Heart left ventricle (tissue), 16 donors: ENCODE results near the gene P4HB. TPM values are rescaled to one million over a fixed set of nuclear protein-coding genes. Genes with fewer than 3 reads are reported as not detected.
A peak's percentile ranks its signal among the peaks of the same experiment; 100 is the strongest.

ENCODE experiments used
- ATAC-seq, 4 donors: fragments of 200-7000 bp; cut with Tn5 transposase; one replicate each; pipeline ENCODE4 v1.9.1; 2020 to 2022; ENCODE audit warnings: moderate library complexity in 4 of 4, mild to moderate bottlenecking in 3 of 4, moderate number of reproducible peaks in 1 of 4
- DNase-seq, 5 donors: peaks; one replicate each; pipeline ENCODE4 v3.0.0-alpha.2; 2020
- H3K27ac ChIP-seq, 12 donors: fragments of 200-600 bp; sonication (generic) in 4 of 12; one replicate each; pipeline versions ENCODE4 v1.5.0 to v1.8.0; 2016 to 2022; ENCODE audit warnings: mild to moderate bottlenecking in 2 of 12
- H3K27me3 ChIP-seq, 9 donors: fragments of 200-600 bp; sonication (generic) in 2 of 9; one replicate each; pipeline versions ENCODE4 v1.5.1 to v1.8.0; 2016 to 2022; ENCODE audit warnings: mild to moderate bottlenecking in 3 of 9
- H3K36me3 ChIP-seq, 9 donors: fragments of 200-600 bp; sonication (generic) in 2 of 9; one replicate each; pipeline versions ENCODE4 v1.5.0 to v1.8.0; 2018 to 2022; ENCODE audit warnings: mild to moderate bottlenecking in 2 of 9
- H3K4me1 ChIP-seq, 12 donors: fragments of 200-600 bp; sonication (generic) in 4 of 12; one replicate each; pipeline versions ENCODE4 v1.5.0 to v1.8.0; 2016 to 2022; ENCODE audit warnings: mild to moderate bottlenecking in 3 of 12
- H3K4me3 ChIP-seq, 12 donors: fragments of 200-600 bp; sonication (generic) in 4 of 12; one replicate each; pipeline versions ENCODE4 v1.5.0 to v1.8.0; 2017 to 2022; ENCODE audit warnings: mild to moderate bottlenecking in 9 of 12, moderate library complexity in 4 of 12
- H3K9me3 ChIP-seq, 12 donors: fragments of 200-600 bp; sonication (generic) in 4 of 12; one replicate each; pipeline versions ENCODE4 v1.5.0 to v1.8.0; 2016 to 2022; ENCODE audit warnings: mild to moderate bottlenecking in 1 of 12
- POLR2A ChIP-seq, 2 donors: fragments of 450-650 bp; IDR thresholded peaks; one replicate each; pipeline ENCODE4 v1.6.1; 2017; ENCODE audit warnings: antibody characterized with exemption in 2 of 2, mild to moderate bottlenecking in 2 of 2, moderate library complexity in 2 of 2
- WGBS, 4 donors: extraction: QIAGEN DNeasy Blood & Tissue Kit in 2 of 4; methylation state at CpG; one replicate each; pipeline versions ENCODE4 v1.1.5 to v1.1.7; 2013 to 2018; 5-methylcytosine and 5-hydroxymethylcytosine counted together
- intact Hi-C, 10 donors: fragments of 100-400 bp; cut with DNase I; formaldehyde crosslinking; loops; one replicate each; pipeline versions ENCODE4 v1.11.1 to v1.14.2; 2022
- polyA plus RNA-seq, 2 donors: library from polyadenylated mRNA; stranded (reverse); fragments of 200-250 nt; gene quantifications; one replicate each; pipeline ENCODE4 v1.2.3, GENCODE V29; 2013
- total RNA-seq, 9 donors: library from RNA; depleted of rRNA in 2 of 9; stranded (reverse); fragments of >200 nt in 2 of 9; fragmentation: NEBNext Ultra II Directional in 3 of 9; extraction: Animal tissue kit (Norgen Biotek cat#: 25700) in 3 of 9; gene quantifications; one replicate each; pipeline versions ENCODE4 v1.1.0 to v1.2.4, GENCODE V29; 2016 to 2023
- TF ChIP-seq, protein P1 (sequence below), 12 donors: fragments of 200-600 bp; sonication (generic) in 4 of 12; IDR thresholded peaks; one replicate each; pipeline versions ENCODE4 v1.5.0 to v1.8.0; 2018 to 2022; ENCODE audit warnings: antibody characterized with exemption in 12 of 12, mild to moderate bottlenecking in 5 of 12
- donor health status: ischemic (EF 13 %, LVEDD 7.1; RV severe dilation, severe dysfunction).
- donor health status: healthy with polysubstance abuse.
- donor health status: DM: no; HTN: yes; CAD: no.
- donor health status: DM: no; HTN: no; CAD: no.
- donor health status: ischemic (EF 25% LVEDD 6.9; RV normal size, moderate dysfunction).
- donor health status: ischemic (EF 25% LVEDD 5.7; RV mildly dilated, moderate dysfunction).
- donor health status: healthy.
- donor health status: DM: yes; HTN: yes; CAD: no.
- donor health status: ischemic (EF 35%, LVEDD 5.7; RV mildly dilated, moderate dysfunction).
- donor health status: nonischemic (EF 11% LVEDD 7.7; RV severe dilation, severe dysfunction).
- donor health status: DM: yes; HTN: yes; CAD: no.
- donor health status: PGD.
- donor health status: ischemic (EF 29% LVEDD 5.4; RV normal size, mild dysfunction).
- donor health status: nonischemic (EF 23%, LVEDD 6.1; RV moderate dilation, normal function).

Gene P4HB
- total and polyA plus RNA-seq, 11 donors = 246 to 763 (median 374) TPM

DNA sequence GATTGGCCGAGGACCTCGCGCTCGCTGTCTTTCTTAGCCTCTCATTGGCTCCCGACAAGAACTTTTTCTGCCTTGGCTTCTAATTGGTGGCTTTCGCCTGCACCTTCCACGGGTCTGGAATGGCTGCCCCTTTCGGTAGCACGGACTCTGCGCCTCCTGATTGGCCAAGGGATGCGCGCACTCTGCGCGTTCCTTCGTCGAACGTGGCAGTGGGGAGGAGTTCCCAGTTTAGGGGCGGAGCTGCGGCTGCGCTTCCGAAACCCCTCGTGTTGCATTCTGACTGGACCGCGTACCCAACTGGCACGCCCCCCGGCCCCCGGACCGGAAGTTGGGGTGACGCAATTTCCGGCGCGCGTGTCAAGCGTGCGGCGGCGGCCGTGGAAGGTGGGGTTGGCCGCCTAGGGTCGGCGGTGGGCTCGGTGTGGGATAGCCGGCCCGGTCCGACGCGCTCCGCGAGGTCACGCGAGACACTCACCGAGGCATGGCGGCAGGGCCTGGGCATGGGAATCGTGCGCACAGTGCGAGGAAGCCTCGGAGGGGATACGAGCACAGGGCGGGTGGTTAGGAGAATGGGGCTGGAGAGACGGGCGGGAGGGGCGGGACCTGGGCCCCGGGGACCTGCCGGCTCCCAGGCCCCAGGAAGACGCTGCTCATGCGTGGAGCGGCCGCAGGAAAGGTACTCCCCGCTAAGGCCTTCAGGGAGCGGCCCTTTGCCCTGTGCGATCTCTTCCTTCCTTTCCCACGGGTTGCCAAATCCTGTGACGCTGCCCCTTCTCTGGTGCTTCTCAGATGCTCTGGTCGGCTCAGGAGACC, 627 bp upstream of the P4HB start:
- no peaks in the 10 kb centered on the region for H3K27me3 ChIP-seq
- H3K9me3 ChIP-seq = no peaks in the 10 kb centered on the region
- 0% methylated on average over 8 to 74 of the region's 74 CpGs for whole genome bisulfite sequencing, 4 donors
- DNase-seq (peak; percentile 99 to 100 (median 99)), ATAC-seq (peak; percentile 94 to 99 (median 98))
- peaks cover 11 to 60% (median 42%) of the 10 kb centered on the region in 12 donors for H3K4me1 ChIP-seq
- peaks cover 0 to 55% (median 24%) of the 10 kb centered on the region in 9 donors for H3K36me3 ChIP-seq
- intact Hi-C loops = loop anchor here in 4 of 10 donors (1.0 to 10.0 kb wide), 6 partner anchors 28 to 346 kb away; partner anchors contain the start of genes CENPX (in 2 of the 4), LRRC45 (in 2 of the 4), ACTG1 (in 1 of the 4) and MCRIP1 (in 1 of the 4)
- peak overlapping the region; percentile 54 to 99 (median 81) for H3K4me3 ChIP-seq
- H3K27ac ChIP-seq = peak overlapping the region; percentile 75 to 99 (median 95)
- TF ChIP-seq, protein P1, sequence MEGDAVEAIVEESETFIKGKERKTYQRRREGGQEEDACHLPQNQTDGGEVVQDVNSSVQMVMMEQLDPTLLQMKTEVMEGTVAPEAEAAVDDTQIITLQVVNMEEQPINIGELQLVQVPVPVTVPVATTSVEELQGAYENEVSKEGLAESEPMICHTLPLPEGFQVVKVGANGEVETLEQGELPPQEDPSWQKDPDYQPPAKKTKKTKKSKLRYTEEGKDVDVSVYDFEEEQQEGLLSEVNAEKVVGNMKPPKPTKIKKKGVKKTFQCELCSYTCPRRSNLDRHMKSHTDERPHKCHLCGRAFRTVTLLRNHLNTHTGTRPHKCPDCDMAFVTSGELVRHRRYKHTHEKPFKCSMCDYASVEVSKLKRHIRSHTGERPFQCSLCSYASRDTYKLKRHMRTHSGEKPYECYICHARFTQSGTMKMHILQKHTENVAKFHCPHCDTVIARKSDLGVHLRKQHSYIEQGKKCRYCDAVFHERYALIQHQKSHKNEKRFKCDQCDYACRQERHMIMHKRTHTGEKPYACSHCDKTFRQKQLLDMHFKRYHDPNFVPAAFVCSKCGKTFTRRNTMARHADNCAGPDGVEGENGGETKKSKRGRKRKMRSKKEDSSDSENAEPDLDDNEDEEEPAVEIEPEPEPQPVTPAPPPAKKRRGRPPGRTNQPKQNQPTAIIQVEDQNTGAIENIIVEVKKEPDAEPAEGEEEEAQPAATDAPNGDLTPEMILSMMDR (IDR thresholded peaks at IDR 0.05) = peak in 6 of 12 donors; percentile 8 to 32 (median 18)
- peak; percentile 77 to 86 for TF ChIP-seq POLR2A (IDR thresholded peaks at IDR 0.05)

DNA sequence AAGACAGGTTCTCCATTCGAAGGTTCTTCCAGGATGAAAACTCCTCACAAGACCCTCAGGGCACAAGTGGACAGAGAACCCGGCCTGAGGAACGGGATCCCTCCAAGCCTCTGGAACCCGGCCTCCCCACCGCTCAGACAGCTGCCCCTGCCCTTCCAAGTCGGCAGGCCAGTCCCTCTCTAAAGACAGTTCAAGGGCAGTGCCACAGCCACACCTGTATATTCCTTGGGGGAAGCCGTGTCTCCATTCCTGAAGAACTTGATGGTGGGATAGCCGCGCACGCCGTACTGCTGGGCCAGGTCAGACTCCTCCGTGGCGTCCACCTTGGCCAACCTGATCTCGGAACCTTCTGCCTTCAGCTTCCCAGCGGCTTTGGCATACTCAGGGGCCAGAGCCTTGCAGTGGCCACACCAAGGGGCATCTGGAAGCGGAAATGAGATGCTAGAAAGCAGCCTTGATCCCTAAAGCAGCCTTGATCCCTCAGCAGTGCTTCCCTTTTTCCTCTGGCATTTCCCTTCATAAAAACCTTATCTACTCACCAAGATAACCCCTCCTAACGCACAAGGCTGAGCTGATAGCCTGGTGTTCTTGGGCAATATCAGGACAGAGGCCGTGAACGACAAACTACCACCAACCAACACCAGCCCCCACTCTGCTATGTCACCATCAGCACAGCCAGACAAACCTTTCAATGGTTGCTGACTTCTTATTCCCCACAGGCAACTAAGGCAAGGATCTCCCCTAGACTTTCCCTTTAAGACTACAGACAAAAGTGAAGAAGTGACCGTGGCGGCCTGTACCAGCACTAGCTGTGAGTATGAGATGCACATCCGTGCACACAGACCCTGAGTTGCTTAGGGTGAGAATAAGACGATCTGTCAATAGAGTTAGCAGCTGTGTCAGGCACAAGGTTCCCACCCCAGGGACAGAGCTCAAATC, 1.1 kb downstream of the P4HB start:
- intact Hi-C loops = loop anchor here in 1 of 10 donors (5.0 kb wide), 1 partner anchor 37 kb away; no protein-coding TSS in a partner anchor
- TF ChIP-seq, protein P1 (IDR thresholded peaks at IDR 0.05) = no peak
- no peak for TF ChIP-seq POLR2A (IDR thresholded peaks at IDR 0.05)

DNA sequence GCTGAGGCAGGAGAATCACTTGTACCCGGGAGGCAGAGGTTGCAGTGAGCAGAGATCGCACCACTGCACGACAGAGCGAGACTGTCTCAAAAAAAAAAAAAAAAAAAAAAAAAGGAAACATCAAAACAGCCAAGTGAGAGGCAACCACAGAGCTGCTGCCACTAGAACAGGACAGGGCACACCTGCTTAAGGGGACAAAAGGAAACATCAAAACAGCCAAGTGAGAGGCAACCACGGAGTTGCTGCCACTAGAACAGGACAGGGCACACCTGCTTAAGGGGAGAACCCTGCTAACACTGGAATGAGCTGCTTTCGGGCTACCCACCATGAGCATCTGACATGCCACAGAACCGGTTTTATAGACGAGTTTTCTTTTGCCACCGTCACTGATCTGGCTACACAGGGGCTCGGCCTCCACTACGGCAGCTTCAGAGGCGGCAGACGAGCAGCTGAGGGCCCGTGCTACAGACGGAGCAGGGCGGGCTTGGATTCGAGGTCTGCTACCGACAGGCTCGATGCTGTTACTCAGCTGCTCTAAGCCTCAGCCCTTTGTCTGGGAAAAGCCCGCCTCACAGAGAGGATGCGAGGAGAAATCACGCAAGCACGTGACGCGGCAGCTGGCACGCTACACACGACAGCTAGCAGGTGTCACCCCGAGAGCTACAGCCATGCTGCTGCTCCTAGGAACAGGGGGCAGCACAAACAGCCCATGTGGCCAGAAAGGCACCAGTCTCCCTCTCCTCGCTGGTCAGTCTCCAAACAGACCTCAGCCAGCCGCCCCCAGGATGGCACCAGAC, 2.0 kb downstream of the P4HB start:
- Histone ChIP-seq H3K4me1 (peaks cover 11 to 59% (median 44%) of the 10 kb centered on the region in 12 donors), H3K27ac (no peak overlapping the region), H3K36me3 (peaks cover 0 to 66% (median 50%) of the 10 kb centered on the region in 9 donors), H3K9me3 (no peaks in the 10 kb centered on the region), H3K4me3 (peak overlapping the region in 8 of 12 donors; percentile 81 to 99 (median 91)), H3K27me3 (no peaks in the 10 kb centered on the region)
- TF ChIP-seq, protein P1 (IDR thresholded peaks at IDR 0.05) = no peak
- TF ChIP-seq POLR2A (IDR thresholded peaks at IDR 0.05) = no peak
- intact Hi-C loops = loop anchor here in 1 of 10 donors (5.0 kb wide), 1 partner anchor 36 kb away; no protein-coding TSS in a partner anchor
- 79 to 89% (median 86%) methylated on average over 15 to 30 of the region's 30 CpGs for WGBS, 4 donors
- DNase-seq (no peak), ATAC-seq (no peak)

More for the DNA sequence above, 1.1 kb downstream of the P4HB start:
- ATAC-seq (no peak), DNase-seq (no peak)
- Histone ChIP-seq H3K27ac (peak overlapping the region in 11 of 12 donors; percentile 93 to 99 (median 94)), H3K4me1 (peaks cover 11 to 63% (median 44%) of the 10 kb centered on the region in 12 donors), H3K27me3 (no peaks in the 10 kb centered on the region), H3K4me3 (peak overlapping the region; percentile 81 to 99 (median 94)), H3K36me3 (peaks cover 0 to 65% (median 41%) of the 10 kb centered on the region in 9 donors), H3K9me3 (no peaks in the 10 kb centered on the region)
- WGBS, 4 donors = 51 to 55% (median 53%) methylated on average over 22 to 23 of the region's 23 CpGs
